ENCODE data around the gene SNCB.

The SNCB gene

GRCh38 chr5:176638437-176638836 lies 8.1 kb upstream of the SNCB start:
- H3K9me2 ChIP-seq (replicated peaks; ENCODE audit: low read depth, low read length), result no peaks in the 10 kb centered on the region
- no peak overlapping the region for H2AFZ ChIP-seq (ENCODE audit: low read length)
- no peak overlapping the region for H3K4me3 ChIP-seq (ENCODE audit: low read length, poor library complexity, severe bottlenecking)
- H3K27me3 ChIP-seq (ENCODE audit: insufficient read depth, low read length, poor library complexity, severe bottlenecking), result no peaks in the 10 kb centered on the region
- H3K4me1 ChIP-seq (ENCODE audit: insufficient read depth, low read length, poor library complexity, severe bottlenecking), result no peaks in the 10 kb centered on the region
- no peaks in the 10 kb centered on the region for H3K36me3 ChIP-seq (ENCODE audit: insufficient read depth, low read length)
- H3K9ac ChIP-seq (ENCODE audit: low read depth, low read length, poor library complexity, severe bottlenecking), result no peak overlapping the region
- H3K9me3 ChIP-seq (ENCODE audit: insufficient read depth, low read depth, low read length), result no peaks in the 10 kb centered on the region
- no peaks in the 10 kb centered on the region for H3K79me2 ChIP-seq (ENCODE audit: insufficient read depth, low read length)
- no peak overlapping the region for H3K4me2 ChIP-seq (ENCODE audit: low read depth, low read length, poor library complexity, severe bottlenecking)
- TF ChIP-seq EZH2phosphoT487 (IDR thresholded peaks at IDR 0.05; ENCODE audit: borderline replicate concordance), result no peak
- no peak for TF ChIP-seq CTCF (conservative IDR thresholded peaks at IDR 0.05; ENCODE audit: low read length)
- H4K20me1 ChIP-seq (ENCODE audit: insufficient read depth, low read length, poor library complexity, severe bottlenecking), result no peaks in the 10 kb centered on the region
- no peaks in the 10 kb centered on the region for H3F3A ChIP-seq (ENCODE audit: low read depth)

- Histone ChIP-seq H3K9me3 (ENCODE audit: insufficient read depth, low read depth, low read length) (no peaks in the 10 kb centered on the region), H3K4me1 (ENCODE audit: insufficient read depth, low read length, poor library complexity, severe bottlenecking) (no peaks in the 10 kb centered on the region), H3K79me2 (ENCODE audit: insufficient read depth, low read length) (no peaks in the 10 kb centered on the region), H3K4me2 (ENCODE audit: low read depth, low read length, poor library complexity, severe bottlenecking) (no peak overlapping the region), H3K36me3 (ENCODE audit: insufficient read depth, low read length) (no peaks in the 10 kb centered on the region), H3K9ac (ENCODE audit: low read depth, low read length, poor library complexity, severe bottlenecking) (no peak overlapping the region), H3K9me2 (replicated peaks; ENCODE audit: low read depth, low read length) (no peaks in the 10 kb centered on the region), H3K4me3 (ENCODE audit: low read length, poor library complexity, severe bottlenecking) (no peak overlapping the region), H2AFZ (ENCODE audit: low read length) (no peak overlapping the region), H4K20me1 (ENCODE audit: insufficient read depth, low read length, poor library complexity, severe bottlenecking) (no peaks in the 10 kb centered on the region), H3F3A (ENCODE audit: low read depth) (no peaks in the 10 kb centered on the region), H3K27me3 (ENCODE audit: insufficient read depth, low read length, poor library complexity, severe bottlenecking) (no peaks in the 10 kb centered on the region)
- TF ChIP-seq CTCF (conservative IDR thresholded peaks at IDR 0.05; ENCODE audit: low read length) (no peak), EZH2phosphoT487 (IDR thresholded peaks at IDR 0.05; ENCODE audit: borderline replicate concordance) (no peak)
Observed at GRCh38 chr5:176637556-176637955, 7.2 kb upstream of the SNCB start.

GRCh38 chr5:176636426-176636825 lies 6.1 kb upstream of the SNCB start:
- no peaks in the 10 kb centered on the region for H3K9me3 ChIP-seq (ENCODE audit: insufficient read depth, low read depth, low read length)
- TF ChIP-seq EZH2phosphoT487 (IDR thresholded peaks at IDR 0.05; ENCODE audit: borderline replicate concordance) (no peak), CTCF (conservative IDR thresholded peaks at IDR 0.05; ENCODE audit: low read length) (no peak)
- H3K79me2 ChIP-seq (ENCODE audit: insufficient read depth, low read length), result no peaks in the 10 kb centered on the region
- H3K9ac ChIP-seq (ENCODE audit: low read depth, low read length, poor library complexity, severe bottlenecking), result no peak overlapping the region
- H2AFZ ChIP-seq (ENCODE audit: low read length), result no peak overlapping the region
- H3F3A ChIP-seq (ENCODE audit: low read depth), result no peaks in the 10 kb centered on the region
- H3K9me2 ChIP-seq (replicated peaks; ENCODE audit: low read depth, low read length), result no peaks in the 10 kb centered on the region
- H3K4me2 ChIP-seq (ENCODE audit: low read depth, low read length, poor library complexity, severe bottlenecking), result no peak overlapping the region
- no peaks in the 10 kb centered on the region for H3K27me3 ChIP-seq (ENCODE audit: insufficient read depth, low read length, poor library complexity, severe bottlenecking)
- no peaks in the 10 kb centered on the region for H4K20me1 ChIP-seq (ENCODE audit: insufficient read depth, low read length, poor library complexity, severe bottlenecking)
- H3K4me1 ChIP-seq (ENCODE audit: insufficient read depth, low read length, poor library complexity, severe bottlenecking), result no peaks in the 10 kb centered on the region
- no peak overlapping the region for H3K4me3 ChIP-seq (ENCODE audit: low read length, poor library complexity, severe bottlenecking)
- no peaks in the 10 kb centered on the region for H3K36me3 ChIP-seq (ENCODE audit: insufficient read depth, low read length)

Data from Loucy (cell line).